Adipocyte (in vitro differentiated cells): ENCODE data around the gene RNF145.

Experiments used
- DNase-seq: peaks from one replicate; pipeline ENCODE4 v3.0.0-alpha.2; 2015; ENCODE audit warnings: low read depth
- H3K27me3 ChIP-seq: replicated peaks from 2 replicates; pipeline ENCODE4 v1.7.0; 2013; ENCODE audit warnings: mild to moderate bottlenecking, low read length, moderate library complexity; ENCODE audit not compliant: control insufficient read depth, insufficient read depth
- H3K36me3 ChIP-seq: 2 replicates; pipeline ENCODE4 v1.7.0; 2013; ENCODE audit warnings: low read length, mild to moderate bottlenecking, moderate library complexity; ENCODE audit not compliant: control insufficient read depth, insufficient read depth, severe bottlenecking
- H3K4me1 ChIP-seq: 2 replicates; pipeline ENCODE4 v1.7.0; 2013; ENCODE audit warnings: mild to moderate bottlenecking, low read length, moderate library complexity; ENCODE audit not compliant: control insufficient read depth, insufficient read depth
- H3K4me3 ChIP-seq: 2 replicates; pipeline ENCODE4 v1.7.0; 2013; ENCODE audit warnings: mild to moderate bottlenecking, low read length, moderate library complexity
- H3K9ac ChIP-seq: 2 replicates; pipeline ENCODE4 v1.7.0; 2013; ENCODE audit warnings: mild to moderate bottlenecking, low read length, moderate library complexity
- H3K9me3 ChIP-seq: 2 replicates; pipeline ENCODE4 v1.7.0; 2013; ENCODE audit warnings: mild to moderate bottlenecking, low read length, moderate library complexity; ENCODE audit not compliant: control insufficient read depth

Gene RNF145

DNA sequence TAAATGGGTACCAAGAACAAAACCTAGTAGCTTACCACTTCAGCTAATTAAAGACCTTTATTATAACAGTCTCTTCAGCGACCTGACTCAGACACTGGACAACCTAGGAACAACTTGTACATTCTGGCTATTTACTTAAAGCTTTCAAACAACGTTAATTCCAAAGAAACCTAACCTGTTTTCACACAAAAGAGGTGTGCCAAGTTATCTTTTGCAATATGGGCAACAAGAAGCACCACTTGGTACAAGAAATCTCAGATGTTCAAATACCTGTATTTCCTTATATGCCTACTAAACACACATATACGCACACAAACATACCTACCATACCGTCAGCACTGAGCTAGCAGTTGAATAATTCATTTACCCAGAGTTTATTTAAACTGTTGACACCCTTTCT is 23.0 kb downstream of the RNF145 start:
- Histone ChIP-seq H3K9me3 (no peaks in the 10 kb centered on the region), H3K4me3 (no peak overlapping the region), H3K27me3 (no peaks in the 10 kb centered on the region), H3K9ac (no peak overlapping the region), H3K4me1 (peaks cover 46% of the 10 kb centered on the region), H3K36me3 (peaks cover 13% of the 10 kb centered on the region)
- DNase-seq: no peak

DNA sequence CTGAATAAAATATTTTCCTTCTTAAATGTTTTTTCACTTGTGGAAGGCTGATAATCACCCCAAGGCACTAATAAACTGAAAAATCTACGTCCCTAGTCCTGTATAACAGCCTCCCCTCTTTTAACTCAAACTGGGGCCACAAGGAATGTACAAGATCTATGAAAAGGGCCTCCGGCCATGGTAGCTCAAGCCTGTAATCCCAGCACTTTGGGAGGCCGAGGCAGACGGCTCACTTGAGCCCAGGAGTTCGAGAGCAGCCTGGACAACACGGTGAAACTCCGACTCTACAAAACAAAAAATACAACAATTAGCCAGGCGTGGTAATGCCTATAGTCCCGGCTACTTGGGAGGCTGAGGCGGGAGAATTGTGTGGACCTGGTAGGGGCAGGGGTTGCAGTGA is 23.6 kb downstream of the RNF145 start:
- H3K4me1 ChIP-seq: peaks cover 52% of the 10 kb centered on the region
- no peaks in the 10 kb centered on the region for H3K27me3 ChIP-seq
- DNase-seq: no peak
- H3K4me3 ChIP-seq: no peak overlapping the region
- H3K36me3 ChIP-seq: peaks cover 13% of the 10 kb centered on the region
- peak overlapping the region; percentile 71 for H3K9ac ChIP-seq
- H3K9me3 ChIP-seq: no peaks in the 10 kb centered on the region

GRCh38 chr5:159184858-159185381 is 24.4 kb downstream of the RNF145 start:
- Histone ChIP-seq H3K9me3 (no peaks in the 10 kb centered on the region), H3K4me1 (peaks cover 55% of the 10 kb centered on the region), H3K27me3 (no peaks in the 10 kb centered on the region), H3K9ac (peak overlapping the region; percentile 71), H3K36me3 (peaks cover 12% of the 10 kb centered on the region), H3K4me3 (peak overlapping the region; percentile 35)
- DNase-seq: peak; percentile 78

DNA sequence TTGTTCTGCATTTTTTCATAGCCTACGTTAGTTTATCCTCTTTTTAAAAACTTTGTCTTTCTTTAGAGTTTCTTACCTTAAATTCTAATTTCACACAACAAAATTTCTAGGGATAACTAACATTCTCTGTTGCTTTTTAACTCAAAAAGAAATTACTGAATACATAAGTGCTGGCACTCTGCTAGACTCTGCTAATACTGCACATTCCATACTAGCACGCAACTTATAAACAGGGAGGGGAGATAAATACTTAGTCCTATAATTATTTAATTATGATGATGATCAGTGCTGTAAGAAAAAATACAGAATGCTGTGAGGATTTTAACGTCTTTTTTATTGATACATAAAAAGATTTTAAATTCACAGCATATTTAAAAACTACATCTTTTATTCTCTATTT is 25.1 kb downstream of the RNF145 start:
- Histone ChIP-seq H3K36me3 (peaks cover 5% of the 10 kb centered on the region), H3K4me1 (peaks cover 61% of the 10 kb centered on the region), H3K9me3 (no peaks in the 10 kb centered on the region), H3K9ac (peak overlapping the region; percentile 71), H3K4me3 (no peak overlapping the region), H3K27me3 (no peaks in the 10 kb centered on the region)
- DNase-seq: no peak

DNA sequence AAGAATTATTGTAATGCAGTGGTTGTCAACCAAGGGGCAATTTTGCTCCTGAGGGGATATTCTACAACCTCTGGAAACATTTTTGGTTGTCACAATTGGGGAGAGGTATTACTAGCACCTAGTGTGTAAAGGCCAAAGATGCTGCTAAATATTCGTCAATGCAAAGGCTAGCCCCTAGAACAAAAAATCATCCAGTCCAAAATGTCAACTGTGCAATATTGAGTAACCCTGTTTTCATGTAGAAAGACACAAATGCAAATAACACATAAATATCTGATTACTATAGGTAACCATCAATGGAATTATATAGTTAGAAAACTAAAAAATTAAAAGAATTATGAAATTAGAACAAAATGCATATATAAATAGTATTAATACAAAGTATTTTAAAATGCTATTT is 26.1 kb downstream of the RNF145 start:
- Histone ChIP-seq H3K9me3 (no peaks in the 10 kb centered on the region), H3K4me3 (no peak overlapping the region), H3K4me1 (peaks cover 71% of the 10 kb centered on the region), H3K27me3 (no peaks in the 10 kb centered on the region), H3K36me3 (no peaks in the 10 kb centered on the region), H3K9ac (peak overlapping the region; percentile 6)
- no peak for DNase-seq

GRCh38 chr5:159182691-159183090 is 26.7 kb downstream of the RNF145 start:
- DNase-seq: peak; percentile 78
- no peaks in the 10 kb centered on the region for H3K36me3 ChIP-seq
- no peaks in the 10 kb centered on the region for H3K9me3 ChIP-seq
- peaks cover 73% of the 10 kb centered on the region for H3K4me1 ChIP-seq
- no peaks in the 10 kb centered on the region for H3K27me3 ChIP-seq
- H3K4me3 ChIP-seq: no peak overlapping the region
- peak overlapping the region; percentile 30 for H3K9ac ChIP-seq

DNA sequence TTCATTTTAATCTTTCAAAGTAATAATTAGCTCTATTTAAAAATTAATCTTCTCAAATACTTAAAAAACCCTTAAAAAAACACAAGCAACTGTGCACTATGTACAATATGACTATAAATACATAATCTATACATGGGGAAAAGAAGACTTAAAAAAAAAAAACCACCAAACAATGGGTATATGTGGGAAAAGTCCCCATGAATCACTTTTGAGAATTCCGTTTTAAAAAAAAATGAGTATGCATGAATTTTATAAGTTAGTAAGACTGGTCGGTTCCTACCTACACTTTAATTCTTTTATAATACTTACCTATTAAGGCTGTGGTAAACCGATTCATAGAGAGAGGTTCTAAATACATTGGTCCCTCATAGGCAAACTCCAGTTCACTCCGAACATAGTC is 27.7 kb downstream of the RNF145 start:
- Histone ChIP-seq H3K4me1 (peaks cover 73% of the 10 kb centered on the region), H3K4me3 (peak overlapping the region; percentile 29), H3K36me3 (no peaks in the 10 kb centered on the region), H3K9ac (no peak overlapping the region), H3K9me3 (no peaks in the 10 kb centered on the region), H3K27me3 (no peaks in the 10 kb centered on the region)
- DNase-seq: no peak

- Histone ChIP-seq H3K4me1 (peaks cover 73% of the 10 kb centered on the region), H3K27me3 (no peaks in the 10 kb centered on the region), H3K36me3 (peaks cover 4% of the 10 kb centered on the region), H3K9ac (no peak overlapping the region), H3K9me3 (no peaks in the 10 kb centered on the region), H3K4me3 (no peak overlapping the region)
- no peak for DNase-seq
Measured at GRCh38 chr5:159181152-159181551, 28.2 kb downstream of the RNF145 start.

GRCh38 chr5:159179529-159180305 is 29.6 kb downstream of the RNF145 start:
- Histone ChIP-seq H3K9me3 (no peaks in the 10 kb centered on the region), H3K4me1 (peaks cover 74% of the 10 kb centered on the region), H3K36me3 (peaks cover 5% of the 10 kb centered on the region), H3K4me3 (no peak overlapping the region), H3K27me3 (no peaks in the 10 kb centered on the region), H3K9ac (no peak overlapping the region)
- no peak for DNase-seq

DNA sequence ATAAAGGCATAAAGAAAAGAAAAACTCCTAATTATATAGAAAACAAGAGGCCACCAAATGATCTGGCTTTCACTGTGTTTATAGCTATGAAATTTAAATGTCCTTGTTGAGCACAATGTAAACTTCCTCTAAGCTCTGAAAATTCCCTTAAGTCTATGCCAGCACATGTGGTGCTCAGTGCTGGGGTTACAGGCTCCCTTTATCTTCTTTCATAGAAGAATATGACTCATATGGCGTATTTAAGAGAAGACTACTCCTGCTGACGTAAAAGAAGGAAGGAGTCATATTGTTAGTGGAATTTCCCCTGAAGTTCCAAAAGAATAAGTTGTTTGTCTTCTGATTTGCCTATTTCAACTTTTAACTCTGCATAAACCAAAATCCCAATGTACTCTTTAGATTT is 30.4 kb downstream of the RNF145 start:
- Histone ChIP-seq H3K27me3 (no peaks in the 10 kb centered on the region), H3K9me3 (no peaks in the 10 kb centered on the region), H3K9ac (peak overlapping the region; percentile 21), H3K4me1 (peaks cover 73% of the 10 kb centered on the region), H3K4me3 (peak overlapping the region; percentile 43), H3K36me3 (peaks cover 5% of the 10 kb centered on the region)
- peak; percentile 95 for DNase-seq

DNA sequence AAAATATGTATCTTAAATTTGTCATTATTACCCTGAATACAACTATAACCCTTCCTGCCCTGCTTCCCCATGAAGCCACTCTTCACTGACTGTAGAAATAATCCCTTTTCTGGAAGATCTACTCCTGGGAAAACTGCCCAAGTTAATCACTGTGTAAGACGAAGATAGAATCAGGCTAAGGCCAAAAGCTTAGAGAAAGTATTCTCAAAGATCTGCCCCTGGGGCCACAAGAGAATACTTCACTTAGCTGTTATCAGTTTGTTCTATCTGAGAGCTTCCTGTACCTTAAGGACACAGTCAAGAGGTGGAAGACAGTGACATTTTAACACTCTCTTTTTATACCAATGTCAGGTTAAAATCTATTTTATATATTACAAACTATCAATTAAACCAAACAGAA is 33.8 kb downstream of the RNF145 start:
- Histone ChIP-seq H3K9ac (peak overlapping the region; percentile 14), H3K4me3 (no peak overlapping the region), H3K36me3 (peaks cover 20% of the 10 kb centered on the region), H3K9me3 (no peaks in the 10 kb centered on the region), H3K27me3 (no peaks in the 10 kb centered on the region), H3K4me1 (peaks cover 39% of the 10 kb centered on the region)
- peak; percentile 75 for DNase-seq
